MCF 10A (cell line): Measurements from ENCODE around the gene SLC38A3. TPM values are rescaled to one million over a fixed set of nuclear protein-coding genes. Genes with fewer than 3 reads are reported as not detected.

Source experiments
- BruUV-seq: library from RNA; stranded (reverse); fragments of 400-500 nt; replicated peaks from 2 replicates; lab custom pipeline; 2021; lab: Mats Ljungman, UMichigan
- CTCF ChIA-PET: fragments of 300-600 bp; sonication (Branson Sonifier 250); formaldehyde crosslinking; extraction: SDS; loops from one replicate; lab custom pipeline; 2021; ENCODE audit warnings: antibody characterized with exemption, inconsistent platforms; lab: Yijun Ruan, JAX
- POLR2A ChIA-PET: fragments of 300-600, 350-650 bp; sonication (Branson Sonifier 250); formaldehyde crosslinking; extraction: SDS; loops from one replicate; lab custom pipeline; 2020; ENCODE audit warnings: antibody characterized with exemption, inconsistent platforms; lab: Yijun Ruan, JAX
- DNase-seq: peaks from one replicate; pipeline ENCODE4 v3.0.0-alpha.2; 2018; ENCODE audit not compliant: unreplicated experiment
- H3K27ac Mint-ChIP-seq: one replicate; pipeline ENCODE4 v1.8.0; 2022; ENCODE audit warnings: mild to moderate bottlenecking, low read depth, mixed read lengths; ENCODE audit not compliant: unreplicated experiment
- H3K27me3 Mint-ChIP-seq: one replicate; pipeline ENCODE4 v1.8.0; 2022; ENCODE audit warnings: mixed read lengths; ENCODE audit not compliant: insufficient read depth, unreplicated experiment
- H3K36me3 Mint-ChIP-seq: one replicate; pipeline ENCODE4 v1.8.0; 2022; ENCODE audit warnings: mild to moderate bottlenecking, moderate library complexity, mixed read lengths; ENCODE audit not compliant: insufficient read depth, unreplicated experiment
- H3K4me1 Mint-ChIP-seq: one replicate; pipeline ENCODE4 v1.8.0; 2022; ENCODE audit warnings: mixed read lengths; ENCODE audit not compliant: insufficient read depth, unreplicated experiment
- H3K4me3 Mint-ChIP-seq: one replicate; pipeline ENCODE4 v1.8.0; 2022; ENCODE audit warnings: mild to moderate bottlenecking, moderate library complexity, mixed read lengths; ENCODE audit not compliant: unreplicated experiment
- H3K9me3 Mint-ChIP-seq: one replicate; pipeline ENCODE4 v1.8.0; 2022; ENCODE audit warnings: mixed read lengths; ENCODE audit not compliant: unreplicated experiment
- intact Hi-C: fragments of 100-400 bp; cut with micrococcal nuclease; formaldehyde crosslinking; loops from 2 replicates; pipeline ENCODE4 v1.14.1; 2022
- total RNA-seq: library from RNA; stranded (reverse); gene quantifications from 2 replicates; pipeline ENCODE4 v1.2.3, GENCODE V29; 2022
- TF ChIP-seq, protein P1 (sequence below): fragments of 200-600 bp; IDR thresholded peaks from one replicate; pipeline ENCODE4 v1.8.0; 2022; ENCODE audit warnings: antibody characterized with exemption, mild to moderate bottlenecking; ENCODE audit not compliant: unreplicated experiment

The SLC38A3 gene
- total RNA-seq, 1 experiment from 2014 or later = not detected

GRCh38 chr3:50264383-50264963 lies 59.4 kb downstream of the SLC38A3 start:
- no peak overlapping the region for H3K4me3 Mint-ChIP-seq
- BruUV-seq = no TSS peak
- intact Hi-C loops = no loop called here

GRCh38 chr3:50264964-50265485 lies 60.0 kb downstream of the SLC38A3 start:
- BruUV-seq = no TSS peak
- intact Hi-C loops = no loop called here
- no peak overlapping the region for H3K4me3 Mint-ChIP-seq
- ChIA-PET CTCF (interaction anchor here (0.6 to 2.6 kb wide), 7 partner anchors 8 to 73 kb away, joined by 3 to 11 read pairs (median 4); partner anchors contain the start of gene GNAT1), POLR2A (interaction anchor here (0.6 to 1.5 kb wide), 3 partner anchors 18 to 72 kb away, joined by 3 read pairs; partner anchors contain the start of gene TUSC2)
- peaks cover under 1% of the 10 kb centered on the region for H3K36me3 Mint-ChIP-seq
- H3K4me1 Mint-ChIP-seq = peaks cover 23% of the 10 kb centered on the region
- H3K27ac Mint-ChIP-seq = peak overlapping the region; percentile 88
- DNase-seq = no peak
- TF ChIP-seq, protein P1, sequence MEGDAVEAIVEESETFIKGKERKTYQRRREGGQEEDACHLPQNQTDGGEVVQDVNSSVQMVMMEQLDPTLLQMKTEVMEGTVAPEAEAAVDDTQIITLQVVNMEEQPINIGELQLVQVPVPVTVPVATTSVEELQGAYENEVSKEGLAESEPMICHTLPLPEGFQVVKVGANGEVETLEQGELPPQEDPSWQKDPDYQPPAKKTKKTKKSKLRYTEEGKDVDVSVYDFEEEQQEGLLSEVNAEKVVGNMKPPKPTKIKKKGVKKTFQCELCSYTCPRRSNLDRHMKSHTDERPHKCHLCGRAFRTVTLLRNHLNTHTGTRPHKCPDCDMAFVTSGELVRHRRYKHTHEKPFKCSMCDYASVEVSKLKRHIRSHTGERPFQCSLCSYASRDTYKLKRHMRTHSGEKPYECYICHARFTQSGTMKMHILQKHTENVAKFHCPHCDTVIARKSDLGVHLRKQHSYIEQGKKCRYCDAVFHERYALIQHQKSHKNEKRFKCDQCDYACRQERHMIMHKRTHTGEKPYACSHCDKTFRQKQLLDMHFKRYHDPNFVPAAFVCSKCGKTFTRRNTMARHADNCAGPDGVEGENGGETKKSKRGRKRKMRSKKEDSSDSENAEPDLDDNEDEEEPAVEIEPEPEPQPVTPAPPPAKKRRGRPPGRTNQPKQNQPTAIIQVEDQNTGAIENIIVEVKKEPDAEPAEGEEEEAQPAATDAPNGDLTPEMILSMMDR = no peak
- no peaks in the 10 kb centered on the region for H3K27me3 Mint-ChIP-seq
- no peaks in the 10 kb centered on the region for H3K9me3 Mint-ChIP-seq

More at GRCh38 chr3:50264383-50264963, 59.4 kb downstream of the SLC38A3 start:
- ChIA-PET CTCF (interaction anchor here (0.6 to 2.6 kb wide), 9 partner anchors 8 to 72 kb away, joined by 3 to 11 read pairs (median 4); partner anchors contain the start of gene GNAT1), POLR2A (interaction anchor here (1.5 kb wide), 1 partner anchor 18 kb away, joined by 3 read pairs; no protein-coding TSS in a partner anchor)
- Mint-ChIP-seq H3K4me1 (peaks cover 17% of the 10 kb centered on the region), H3K9me3 (no peaks in the 10 kb centered on the region), H3K27me3 (no peaks in the 10 kb centered on the region), H3K27ac (peak overlapping the region; percentile 88), H3K36me3 (peaks cover 6% of the 10 kb centered on the region)
- TF ChIP-seq, protein P1 = no peak
- DNase-seq = peak; percentile 37

GRCh38 chr3:50265571-50265970 lies 60.5 kb downstream of the SLC38A3 start:
- Mint-ChIP-seq H3K4me3 (no peak overlapping the region), H3K36me3 (no peaks in the 10 kb centered on the region), H3K9me3 (no peaks in the 10 kb centered on the region), H3K4me1 (peaks cover 25% of the 10 kb centered on the region), H3K27me3 (no peaks in the 10 kb centered on the region), H3K27ac (no peak overlapping the region)
- intact Hi-C loops = no loop called here
- TF ChIP-seq, protein P1 = no peak
- no TSS peak for BruUV-seq
- ChIA-PET CTCF (interaction anchor here (0.6 to 1.5 kb wide), 3 partner anchors 9 to 63 kb away, joined by 3 to 11 read pairs (median 3); no protein-coding TSS in a partner anchor), POLR2A (interaction anchor here (1.1 to 1.5 kb wide), 2 partner anchors 19 to 62 kb away, joined by 3 read pairs; partner anchors contain the start of gene TUSC2)
- DNase-seq = no peak

DNA sequence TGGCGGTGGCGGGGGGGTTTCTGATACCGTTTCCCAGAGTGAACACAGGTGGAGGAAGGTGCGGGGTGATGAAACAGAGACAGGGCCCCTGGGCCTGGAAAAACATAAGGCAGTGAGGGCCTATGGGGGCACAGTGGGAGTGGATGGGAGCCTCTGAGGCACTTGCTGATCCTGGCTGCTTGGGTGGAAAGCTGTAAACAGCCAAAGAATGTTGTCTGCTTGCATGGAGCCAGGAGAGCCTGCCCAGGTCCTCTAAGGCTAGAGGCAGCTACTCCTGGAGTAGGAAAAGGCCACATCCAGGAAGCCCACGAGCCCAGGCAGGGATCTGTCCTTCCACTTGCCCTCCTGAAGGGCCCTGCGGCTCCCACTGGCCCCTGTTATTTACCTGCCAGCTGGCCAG lies 60.9 kb downstream of the SLC38A3 start:
- POLR2A ChIA-PET = interaction anchor here (1.1 to 1.5 kb wide), 2 partner anchors 19 to 62 kb away, joined by 3 read pairs; partner anchors contain the start of gene TUSC2
- no peaks in the 10 kb centered on the region for H3K27me3 Mint-ChIP-seq
- CTCF ChIA-PET = interaction anchor here (0.6 to 1.0 kb wide), 4 partner anchors 56 to 127 kb away, joined by 3 to 4 read pairs (median 3); no protein-coding TSS in a partner anchor
- no peaks in the 10 kb centered on the region for H3K9me3 Mint-ChIP-seq
- H3K4me1 Mint-ChIP-seq = peaks cover 27% of the 10 kb centered on the region
- TF ChIP-seq, protein P1 = no peak
- H3K27ac Mint-ChIP-seq = no peak overlapping the region
- no peak overlapping the region for H3K4me3 Mint-ChIP-seq
- no peak for DNase-seq
- intact Hi-C loops = no loop called here
- no peaks in the 10 kb centered on the region for H3K36me3 Mint-ChIP-seq
- no TSS peak for BruUV-seq
